Upper lobe of left lung (tissue), 4 donors: ENCODE results near the gene CAB39L.

Experiments
- CTCF ChIP-seq, 6 experiments: fragments of 450-650 bp in 4 of 6; fragments of 200-600 bp in 2 of 6; sonication (generic) in 2 of 6; IDR thresholded peaks; one replicate each; pipeline ENCODE4 v1.5.1; 2016 to 2019; ENCODE audit warnings: antibody characterized with exemption in 6 of 6
- EP300 ChIP-seq, 4 donors: sonication (generic); formaldehyde crosslinking; IDR thresholded peaks; one replicate each; pipeline ENCODE4 v1.5.1; 2017; ENCODE audit warnings: antibody characterized with exemption in 4 of 4, control low read depth in 2 of 4
- POLR2A ChIP-seq, 4 donors: fragments of 450-650 bp; IDR thresholded peaks; one replicate each; pipeline ENCODE4 v1.5.1; 2016 to 2017; ENCODE audit warnings: antibody characterized with exemption in 4 of 4, mild to moderate bottlenecking in 2 of 4
- POLR2AphosphoS5 ChIP-seq, 2 donors: sonication (generic); formaldehyde crosslinking; IDR thresholded peaks; one replicate each; pipeline ENCODE4 v1.5.1; 2017; ENCODE audit warnings: antibody characterized with exemption in 2 of 2

GRCh38 chr13:49295244-49295643 lies 148.6 kb downstream of the CAB39L start:
- TF ChIP-seq CTCF (IDR thresholded peaks at IDR 0.05) (no peak), POLR2AphosphoS5 (IDR thresholded peaks at IDR 0.05) (no peak), POLR2A (IDR thresholded peaks at IDR 0.05) (no peak), EP300 (IDR thresholded peaks at IDR 0.05) (no peak)
